Umbilical cord (tissue), 2 donors: ENCODE measurements around the gene RAB36. TPM values are rescaled to one million over a fixed set of nuclear protein-coding genes. Genes with fewer than 3 reads are reported as not detected.
"Not testable (repeated sequence)": the region's sequence is repeated elsewhere in the genome, so short reads cannot be mapped to it uniquely, and the experiment has no call there.

Source experiments
- DNase-seq: peaks from one replicate; pipeline ENCODE4 v3.0.0-alpha.2; 2015; ENCODE audit warnings: low spot score
- total RNA-seq: library from RNA; depleted of rRNA; stranded (reverse); fragments of >200 nt; gene quantifications from one replicate; pipeline ENCODE4 v1.2.3, GENCODE V29; 2014; ENCODE audit warnings: low replicate concordance; ENCODE audit not compliant: insufficient read depth

RAB36 gene
- total RNA-seq, 1 donor from 2014 or later = 1.7 TPM

- no peak for DNase-seq
These were observed 24.8 kb upstream of the RAB36 start for GRCh38 chr22:23120415-23120899.

GRCh38 chr22:23121000-23121421 lies 24.3 kb upstream of the RAB36 start:
- no peak for DNase-seq

GRCh38 chr22:23121424-23121823 lies 23.9 kb upstream of the RAB36 start:
- no peak for DNase-seq

- no peak for DNase-seq
These were observed 22.9 kb upstream of the RAB36 start for GRCh38 chr22:23122216-23122957.

- no peak for DNase-seq
These were observed 22.1 kb upstream of the RAB36 start for GRCh38 chr22:23122992-23123803.

- no peak for DNase-seq
These were observed 21.4 kb upstream of the RAB36 start for GRCh38 chr22:23123804-23124254.

GRCh38 chr22:23124611-23125511 lies 20.4 kb upstream of the RAB36 start:
- no peak for DNase-seq

- DNase-seq = no peak
These were observed 19.7 kb upstream of the RAB36 start for GRCh38 chr22:23125512-23126103.

- DNase-seq = no peak
These were observed 18.9 kb upstream of the RAB36 start for GRCh38 chr22:23126165-23127054.

GRCh38 chr22:23127055-23127756 lies 18.1 kb upstream of the RAB36 start:
- no peak for DNase-seq

GRCh38 chr22:23127788-23128187 lies 17.5 kb upstream of the RAB36 start:
- no peak for DNase-seq

GRCh38 chr22:23128269-23129108 lies 16.8 kb upstream of the RAB36 start:
- peak; percentile 67 for DNase-seq

- no peak for DNase-seq
These were observed 16.1 kb upstream of the RAB36 start for GRCh38 chr22:23129149-23129548.

- no peak for DNase-seq
These were observed 14.6 kb upstream of the RAB36 start for GRCh38 chr22:23130697-23131096.

GRCh38 chr22:23131931-23132330 lies 13.3 kb upstream of the RAB36 start:
- no peak for DNase-seq

- DNase-seq = no peak
These were observed 12.7 kb upstream of the RAB36 start for GRCh38 chr22:23132376-23133091.

GRCh38 chr22:23133922-23134321 lies 11.4 kb upstream of the RAB36 start:
- no peak for DNase-seq

- DNase-seq = not testable (repeated sequence)
These were observed 8.3 kb upstream of the RAB36 start for GRCh38 chr22:23136991-23137390.
